Suprapubic skin (tissue), 4 donors: ENCODE data around the gene TASP1. TPM values are rescaled to one million over a fixed set of nuclear protein-coding genes. Genes with fewer than 3 reads are reported as not detected.

ENCODE experiments used
- DNase-seq, 2 donors: peaks; one replicate each; pipeline ENCODE4 v3.0.0-alpha.2; 2019; ENCODE audit warnings: low spot score in 2 of 2
- H3K27ac ChIP-seq: fragments of 200-600 bp; sonication (generic); one replicate; pipeline ENCODE4 v1.5.1; 2019
- H3K27me3 ChIP-seq: fragments of 200-600 bp; sonication (generic); one replicate; pipeline ENCODE4 v1.5.1; 2019
- H3K36me3 ChIP-seq: fragments of 200-600 bp; sonication (generic); one replicate; pipeline ENCODE4 v1.5.1; 2019
- H3K4me1 ChIP-seq: fragments of 200-600 bp; sonication (generic); one replicate; pipeline ENCODE4 v1.5.1; 2019
- H3K4me3 ChIP-seq: fragments of 200-600 bp; sonication (generic); one replicate; pipeline ENCODE4 v1.5.1; 2019; ENCODE audit warnings: mild to moderate bottlenecking
- H3K9me3 ChIP-seq: fragments of 200-600 bp; sonication (generic); one replicate; pipeline ENCODE4 v1.5.1; 2019
- EP300 ChIP-seq: sonication (generic); formaldehyde crosslinking; IDR thresholded peaks from one replicate; pipeline ENCODE4 v1.6.1; 2017; ENCODE audit warnings: antibody characterized with exemption
- POLR2A ChIP-seq, 2 donors: fragments of 450-650 bp; IDR thresholded peaks; one replicate each; pipeline ENCODE4 v1.6.1; 2017; ENCODE audit warnings: antibody characterized with exemption in 2 of 2, mild to moderate bottlenecking in 2 of 2, moderate library complexity in 2 of 2
- POLR2AphosphoS5 ChIP-seq, 3 donors: sonication (generic); formaldehyde crosslinking; IDR thresholded peaks; one replicate each; pipeline ENCODE4 v1.6.1; 2017; ENCODE audit warnings: antibody characterized with exemption in 3 of 3
- WGBS: methylation state at CpG from one replicate; pipeline ENCODE4 v1.1.5; 2018; 5-methylcytosine and 5-hydroxymethylcytosine counted together
- total RNA-seq, 4 donors: library from RNA; depleted of rRNA; stranded (reverse); fragments of >200 nt; gene quantifications; one replicate each; pipeline ENCODE4 v1.1.0, GENCODE V29; 2016
- TF ChIP-seq, protein P1 (sequence below), 2 donors: fragments of 200-600 bp in 1 of 2; fragments of 450-650 bp in 1 of 2; sonication (generic) in 1 of 2; IDR thresholded peaks; one replicate each; pipeline ENCODE4 v1.5.1; 2016 to 2019; ENCODE audit warnings: antibody characterized with exemption in 2 of 2, mild to moderate bottlenecking in 1 of 2, moderate library complexity in 1 of 2

TASP1 gene
- total RNA-seq, 4 donors from 2014 or later = 8.2 to 25.6 (median 9.9) TPM

DNA sequence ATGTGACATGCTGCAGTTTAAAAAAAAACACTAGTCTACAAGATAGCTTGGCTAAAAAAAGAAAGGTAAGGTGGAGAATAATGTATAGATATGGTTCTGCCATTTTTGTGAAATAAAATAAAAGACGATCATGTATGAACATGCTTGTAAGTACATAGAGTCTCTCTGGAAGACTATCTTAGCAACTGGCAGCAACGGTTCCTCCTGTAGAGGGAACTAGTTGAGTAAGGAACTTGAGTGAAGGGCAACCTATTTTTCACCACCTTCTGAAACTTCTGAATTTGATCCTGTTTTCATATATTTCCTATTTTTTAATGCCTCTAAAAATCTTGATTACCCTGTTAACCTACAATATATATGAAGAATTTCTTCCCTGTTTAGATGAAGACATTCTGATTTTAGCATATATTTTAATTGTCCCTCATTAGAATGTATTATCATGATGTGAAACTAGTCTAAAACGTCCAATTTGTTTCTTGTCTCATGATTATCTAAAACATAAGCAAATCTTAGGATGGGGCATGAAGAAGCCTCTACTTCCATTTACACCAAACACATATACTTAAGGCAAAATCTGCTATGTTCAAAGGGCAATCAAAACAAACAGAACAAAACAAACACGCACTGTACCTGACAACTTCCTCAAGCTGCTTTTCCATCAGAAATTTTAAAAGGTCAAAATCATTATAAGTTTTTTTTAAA is 215.1 kb downstream of the TASP1 start:
- 76% methylated on average over 4 of the region's 4 CpGs for WGBS
- Histone ChIP-seq H3K36me3 (no peaks in the 10 kb centered on the region), H3K4me3 (no peak overlapping the region), H3K27ac (no peak overlapping the region), H3K4me1 (no peaks in the 10 kb centered on the region), H3K9me3 (no peaks in the 10 kb centered on the region), H3K27me3 (no peaks in the 10 kb centered on the region)
- DNase-seq = no peak
- TF ChIP-seq POLR2A (IDR thresholded peaks at IDR 0.05) (no peak), POLR2AphosphoS5 (IDR thresholded peaks at IDR 0.05) (no peak), EP300 (no peak)

DNA sequence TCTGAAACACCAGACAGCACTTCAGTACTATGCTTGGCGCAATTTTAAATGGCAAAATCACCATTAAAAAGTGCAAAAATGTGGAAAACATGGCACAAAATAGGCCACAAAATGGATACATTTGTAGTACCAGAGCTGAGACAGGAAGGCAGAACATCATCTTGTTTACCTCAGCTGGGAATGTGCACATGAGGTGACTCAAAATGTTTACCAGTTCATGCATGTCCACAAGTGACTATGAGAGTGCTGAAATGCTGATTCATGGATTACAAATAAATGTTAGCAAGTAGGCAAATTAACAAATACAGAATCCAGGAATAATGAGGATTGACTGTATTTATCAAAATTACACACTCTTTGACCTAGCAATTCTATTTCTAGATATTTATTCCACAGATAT is 216.1 kb downstream of the TASP1 start:
- no peaks in the 10 kb centered on the region for H3K9me3 ChIP-seq
- DNase-seq = no peak
- H3K36me3 ChIP-seq = no peaks in the 10 kb centered on the region
- no peaks in the 10 kb centered on the region for H3K4me1 ChIP-seq
- H3K4me3 ChIP-seq = no peak overlapping the region
- no peak overlapping the region for H3K27ac ChIP-seq
- no peaks in the 10 kb centered on the region for H3K27me3 ChIP-seq
- TF ChIP-seq POLR2AphosphoS5 (IDR thresholded peaks at IDR 0.05) (no peak), POLR2A (IDR thresholded peaks at IDR 0.05) (no peak), EP300 (no peak)
- TF ChIP-seq, protein P1, sequence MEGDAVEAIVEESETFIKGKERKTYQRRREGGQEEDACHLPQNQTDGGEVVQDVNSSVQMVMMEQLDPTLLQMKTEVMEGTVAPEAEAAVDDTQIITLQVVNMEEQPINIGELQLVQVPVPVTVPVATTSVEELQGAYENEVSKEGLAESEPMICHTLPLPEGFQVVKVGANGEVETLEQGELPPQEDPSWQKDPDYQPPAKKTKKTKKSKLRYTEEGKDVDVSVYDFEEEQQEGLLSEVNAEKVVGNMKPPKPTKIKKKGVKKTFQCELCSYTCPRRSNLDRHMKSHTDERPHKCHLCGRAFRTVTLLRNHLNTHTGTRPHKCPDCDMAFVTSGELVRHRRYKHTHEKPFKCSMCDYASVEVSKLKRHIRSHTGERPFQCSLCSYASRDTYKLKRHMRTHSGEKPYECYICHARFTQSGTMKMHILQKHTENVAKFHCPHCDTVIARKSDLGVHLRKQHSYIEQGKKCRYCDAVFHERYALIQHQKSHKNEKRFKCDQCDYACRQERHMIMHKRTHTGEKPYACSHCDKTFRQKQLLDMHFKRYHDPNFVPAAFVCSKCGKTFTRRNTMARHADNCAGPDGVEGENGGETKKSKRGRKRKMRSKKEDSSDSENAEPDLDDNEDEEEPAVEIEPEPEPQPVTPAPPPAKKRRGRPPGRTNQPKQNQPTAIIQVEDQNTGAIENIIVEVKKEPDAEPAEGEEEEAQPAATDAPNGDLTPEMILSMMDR (IDR thresholded peaks at IDR 0.05) = no peak
- WGBS = 97% methylated on average over 1 of the region's 1 CpG

DNA sequence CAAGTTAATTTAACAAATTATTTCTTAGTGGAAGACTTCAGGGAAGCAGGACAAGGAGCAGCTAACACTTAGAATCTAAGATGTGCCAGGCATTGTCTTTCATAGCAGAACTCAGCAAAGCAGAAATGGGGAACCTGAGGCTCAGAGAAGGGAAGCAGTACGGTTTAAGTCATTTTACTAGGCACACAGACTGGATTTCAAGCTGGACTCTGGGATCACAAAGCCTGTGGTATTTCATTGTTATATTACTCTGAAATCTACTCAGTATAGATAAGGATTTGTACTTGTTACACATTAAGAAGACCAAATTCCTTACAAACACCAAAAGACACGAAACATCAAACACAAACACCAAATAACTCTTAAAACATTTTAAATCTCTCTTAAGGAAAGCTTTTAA is 218.1 kb downstream of the TASP1 start:
- Histone ChIP-seq H3K27me3 (no peaks in the 10 kb centered on the region), H3K9me3 (no peaks in the 10 kb centered on the region), H3K4me1 (no peaks in the 10 kb centered on the region), H3K4me3 (no peak overlapping the region), H3K27ac (no peak overlapping the region), H3K36me3 (peaks cover 7% of the 10 kb centered on the region)
- no peak for DNase-seq
- WGBS = 93% methylated on average over 2 of the region's 2 CpGs
- no peak for TF ChIP-seq POLR2A (IDR thresholded peaks at IDR 0.05)
- TF ChIP-seq, protein P1 (IDR thresholded peaks at IDR 0.05) = no peak
- no peak for TF ChIP-seq EP300
- TF ChIP-seq POLR2AphosphoS5 (IDR thresholded peaks at IDR 0.05) = no peak

DNA sequence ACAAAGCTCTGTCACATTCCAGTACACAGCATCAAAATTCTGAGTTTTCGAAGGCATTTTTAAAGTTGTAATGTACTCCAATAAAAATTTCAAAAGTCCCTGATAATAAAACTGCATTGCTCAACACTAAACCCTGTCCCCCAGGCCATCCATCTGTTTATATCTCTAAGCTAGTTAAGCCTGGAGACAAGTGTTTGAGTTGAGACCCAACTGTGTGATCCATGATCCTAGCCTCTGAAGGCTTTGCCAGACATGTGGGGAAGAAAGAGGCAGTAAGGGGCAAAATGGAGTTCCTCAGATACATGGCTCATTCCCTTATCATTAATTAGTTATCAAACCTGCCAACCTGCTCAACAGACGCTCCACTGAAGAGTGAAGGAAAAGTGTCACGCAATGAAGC is 219.3 kb downstream of the TASP1 start:
- no peaks in the 10 kb centered on the region for H3K4me1 ChIP-seq
- no peak overlapping the region for H3K4me3 ChIP-seq
- WGBS = 90% methylated on average over 3 of the region's 3 CpGs
- no peaks in the 10 kb centered on the region for H3K27me3 ChIP-seq
- TF ChIP-seq POLR2AphosphoS5 (IDR thresholded peaks at IDR 0.05) (no peak), POLR2A (IDR thresholded peaks at IDR 0.05) (no peak), EP300 (no peak)
- TF ChIP-seq, protein P1 (IDR thresholded peaks at IDR 0.05) = no peak
- no peak overlapping the region for H3K27ac ChIP-seq
- H3K9me3 ChIP-seq = no peaks in the 10 kb centered on the region
- DNase-seq = no peak
- H3K36me3 ChIP-seq = peaks cover 7% of the 10 kb centered on the region

DNA sequence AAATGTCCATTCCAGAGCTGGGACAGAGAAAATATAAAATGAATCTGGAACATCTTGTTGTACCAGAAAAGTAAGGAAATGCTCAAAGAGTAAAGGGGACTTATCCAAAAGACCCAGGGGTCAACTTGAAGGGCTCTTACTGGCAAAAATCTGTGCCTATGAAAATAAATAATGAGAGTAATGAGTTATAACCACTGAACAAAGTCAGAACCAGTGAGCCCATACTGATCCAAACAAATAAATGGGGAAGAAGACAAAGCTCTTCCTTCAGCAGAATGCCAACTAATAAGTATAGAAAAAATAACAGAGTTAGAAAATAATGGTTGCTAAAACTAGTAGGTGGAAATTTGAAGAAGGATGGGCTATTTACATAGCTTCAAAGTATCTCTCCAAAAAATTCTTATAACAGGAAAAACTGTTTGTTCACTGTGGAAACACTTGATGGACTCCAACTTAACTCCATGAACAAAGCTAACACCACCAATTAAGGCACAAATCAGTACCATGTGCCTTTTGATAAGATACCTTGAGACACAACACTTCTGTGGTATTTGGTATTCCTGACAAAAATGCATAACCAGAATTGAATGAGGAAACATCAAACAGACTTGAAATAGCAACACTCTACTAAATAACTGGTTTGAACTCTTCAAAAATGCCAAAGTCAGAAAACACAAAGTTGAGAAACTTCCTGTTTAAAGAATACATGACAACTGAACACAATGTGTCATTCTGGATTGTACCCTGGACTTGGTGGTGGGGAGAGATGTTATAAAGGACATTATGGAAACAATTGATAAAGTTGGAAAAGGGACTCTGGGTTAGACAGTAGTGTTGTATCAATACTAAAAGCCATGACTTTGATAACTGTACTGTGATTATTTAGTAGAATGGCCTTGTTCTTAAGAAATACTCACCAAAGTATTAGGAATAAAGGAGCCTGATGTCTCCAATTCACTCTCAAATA is 220.2 kb downstream of the TASP1 start:
- DNase-seq = no peak
- Histone ChIP-seq H3K4me3 (no peak overlapping the region), H3K4me1 (no peaks in the 10 kb centered on the region), H3K36me3 (peaks cover 7% of the 10 kb centered on the region), H3K27me3 (no peaks in the 10 kb centered on the region), H3K27ac (no peak overlapping the region), H3K9me3 (no peaks in the 10 kb centered on the region)
- TF ChIP-seq, protein P1 (IDR thresholded peaks at IDR 0.05) = no peak
- TF ChIP-seq POLR2AphosphoS5 (IDR thresholded peaks at IDR 0.05) (no peak), EP300 (no peak), POLR2A (IDR thresholded peaks at IDR 0.05) (no peak)
